HepG2 (cell line): ENCODE results near the gene KANSL1. TPM values are rescaled to one million over a fixed set of nuclear protein-coding genes. Genes with fewer than 3 reads are reported as not detected.

Source experiments
- CHCHD3 ChIP-seq: sonication (generic); formaldehyde crosslinking; IDR thresholded peaks from 2 replicates; pipeline ENCODE4 v1.8.0; 2022; ENCODE audit warnings: mild to moderate bottlenecking, missing genetic modification reagents, moderate library complexity
- EHMT2 ChIP-seq: fragments of 200-600 bp; sonication (generic); IDR thresholded peaks from 2 replicates; pipeline ENCODE4 v1.7.0; 2017; ENCODE audit warnings: antibody characterized with exemption, low read depth, low read length, borderline replicate concordance
- FLYWCH1 ChIP-seq: sonication (generic); formaldehyde crosslinking; IDR thresholded peaks from 2 replicates; pipeline ENCODE4 v1.8.1; 2023; ENCODE audit warnings: mild to moderate bottlenecking, missing genetic modification reagents
- HHEX ChIP-seq: IDR thresholded peaks from 2 replicates; pipeline ENCODE4 v1.6.1; 2016; ENCODE audit warnings: control low read depth
- HNRNPUL1 ChIP-seq: fragments of 200-400 bp; formaldehyde crosslinking; IDR thresholded peaks from 2 replicates; pipeline ENCODE4 v1.6.1; 2017; ENCODE audit warnings: low read depth, mild to moderate bottlenecking, low read length, moderate library complexity
- HOMEZ ChIP-seq: IDR thresholded peaks from 2 replicates; pipeline ENCODE4 v1.6.1; 2016; ENCODE audit warnings: low read depth
- KAT7 ChIP-seq: IDR thresholded peaks from 2 replicates; pipeline ENCODE4 v1.6.1; 2018; ENCODE audit warnings: borderline replicate concordance, missing compliant biosample characterization
- NFIC ChIP-seq: IDR thresholded peaks from 2 replicates; pipeline ENCODE4 v1.6.1; 2012; ENCODE audit warnings: mild to moderate bottlenecking, low read length, inconsistent platforms
- SP2 ChIP-seq: sonication (generic); formaldehyde crosslinking; IDR thresholded peaks from 2 replicates; pipeline ENCODE4 v1.5.1; 2020; ENCODE audit warnings: mild to moderate bottlenecking, missing genetic modification reagents
- ZBTB1 ChIP-seq: sonication (generic); formaldehyde crosslinking; IDR thresholded peaks from 2 replicates; pipeline ENCODE4 v1.4.0; 2020; ENCODE audit warnings: missing genetic modification reagents, borderline replicate concordance
- ZGPAT ChIP-seq: IDR thresholded peaks from 2 replicates; pipeline ENCODE4 v1.6.1; 2016; ENCODE audit warnings: mild to moderate bottlenecking
- ZHX1 ChIP-seq: sonication (generic); formaldehyde crosslinking; IDR thresholded peaks from 2 replicates; pipeline ENCODE4 v1.8.1; 2022; ENCODE audit warnings: low read depth, mild to moderate bottlenecking, missing genetic modification reagents
- ZNF33B ChIP-seq: sonication (generic); formaldehyde crosslinking; IDR thresholded peaks from 2 replicates; pipeline ENCODE4 v1.5.1; 2020; ENCODE audit warnings: mild to moderate bottlenecking, missing genetic modification reagents
- ZNF350 ChIP-seq: sonication (generic); formaldehyde crosslinking; IDR thresholded peaks from 2 replicates; pipeline ENCODE4 v1.4.0; 2020; ENCODE audit warnings: mild to moderate bottlenecking, low read depth, missing genetic modification reagents, borderline replicate concordance
- ZNF441 ChIP-seq: sonication (generic); formaldehyde crosslinking; IDR thresholded peaks from 2 replicates; pipeline ENCODE4 v1.7.0; 2021; ENCODE audit warnings: missing genetic modification reagents, borderline replicate concordance
- ZNF451 ChIP-seq: sonication (generic); formaldehyde crosslinking; IDR thresholded peaks from 2 replicates; pipeline ENCODE4 v1.5.0; 2020; ENCODE audit warnings: mild to moderate bottlenecking, missing genetic modification reagents
- ZNF547 ChIP-seq: sonication (generic); formaldehyde crosslinking; IDR thresholded peaks from 2 replicates; pipeline ENCODE4 v1.5.1; 2020; ENCODE audit warnings: mild to moderate bottlenecking, missing genetic modification reagents
- ZNF639 ChIP-seq: conservative IDR thresholded peaks from 2 replicates; pipeline ENCODE4 v1.6.1; 2018; ENCODE audit warnings: missing genetic modification reagents
- ZNF704 ChIP-seq: sonication (generic); formaldehyde crosslinking; IDR thresholded peaks from 2 replicates; pipeline ENCODE4 v1.8.1; 2023; ENCODE audit warnings: mild to moderate bottlenecking, inconsistent platforms, moderate library complexity, missing genetic modification reagents, borderline replicate concordance
- ZNF747 ChIP-seq: sonication (generic); formaldehyde crosslinking; IDR thresholded peaks from 2 replicates; pipeline ENCODE4 v1.8.1; 2023; ENCODE audit warnings: missing genetic modification reagents, mild to moderate bottlenecking, borderline replicate concordance
- ZNF749 ChIP-seq: sonication (generic); formaldehyde crosslinking; IDR thresholded peaks from 2 replicates; pipeline ENCODE4 v1.8.0; 2022; ENCODE audit warnings: mild to moderate bottlenecking, missing genetic modification reagents, moderate library complexity, borderline replicate concordance
- ZSCAN25 ChIP-seq: sonication (generic); formaldehyde crosslinking; IDR thresholded peaks from 2 replicates; pipeline ENCODE4 v1.8.0; 2022; ENCODE audit warnings: mild to moderate bottlenecking, missing genetic modification reagents
- polyA plus RNA-seq, 8 experiments: library from polyadenylated mRNA; depleted of rRNA in 3 of 8; stranded (reverse) in 7 of 8; unstranded in 1 of 8; fragments of >200 nt; fragmentation: Illumina TruSeq in 4 of 8; extraction: Trizol in 4 of 8; gene quantifications; 2 replicates each; pipeline versions ENCODE4 v1.2.1 to v1.2.3, GENCODE V29; 2011 to 2016; ENCODE audit warnings: low read depth in 4 of 8, missing spikeins in 1 of 8, mixed read lengths in 1 of 8; ENCODE audit not compliant: insufficient read depth in 1 of 8
- total RNA-seq, 5 experiments: library from RNA; depleted of rRNA; stranded (reverse); fragments of >200 nt; fragmentation: Illumina TruSeq; extraction: Trizol; gene quantifications; 2 replicates each; pipeline ENCODE4 v1.2.3, GENCODE V29; 2016; ENCODE audit warnings: low read depth in 1 of 5

The KANSL1 gene
- total and polyA plus RNA-seq, 2 of the 13 experiments (the other 11 are each of a cell fraction or from before 2014, with no cell fraction given): 24.0 to 59.6 TPM

GRCh38 chr17:46192439-46193150 is 634 bp downstream of the KANSL1 start (continued):
- TF ChIP-seq EHMT2 (no peak), ZNF441 (CRISPR knock-in tag) (peak; percentile 74), ZNF547 (CRISPR knock-in tag) (no peak; the same call in 1 of the 2 replicates), HNRNPUL1 (no peak), ZNF639 (no peak; the same call in 1 of the 2 replicates), KAT7 (CRISPR knock-in tag) (no peak; the same call in 1 of the 2 replicates), ZGPAT (CRISPR knock-in tag) (0 out of 2 replicates have a peak, but pooled peaks have one; percentile 9), FLYWCH1 (CRISPR knock-in tag) (no peak), HOMEZ (CRISPR knock-in tag) (no peak), ZNF704 (CRISPR knock-in tag) (no peak), HHEX (no peak), CHCHD3 (no peak), ZNF749 (CRISPR knock-in tag) (no peak), ZNF747 (CRISPR knock-in tag) (0 out of 2 replicates have a peak, but pooled peaks have one; percentile 21), SP2 (CRISPR knock-in tag) (no peak; the same call in 1 of the 2 replicates), ZBTB1 (CRISPR knock-in tag) (no peak), ZSCAN25 (CRISPR knock-in tag) (no peak), ZNF451 (CRISPR knock-in tag) (no peak), ZHX1 (CRISPR knock-in tag) (no peak), ZNF350 (CRISPR knock-in tag) (no peak), NFIC (no peak), ZNF33B (CRISPR knock-in tag) (no peak)
